Muscle layer of colon (tissue), 2 donors: Measurements from ENCODE around the gene USP24.

Experiments used
- H3K27ac ChIP-seq: one replicate; pipeline ENCODE4 v1.7.0; 2013; ENCODE audit warnings: low read depth, mild to moderate bottlenecking, low read length, moderate library complexity
- H3K27me3 ChIP-seq, 2 donors: one replicate each; pipeline ENCODE4 v1.7.0; 2013; ENCODE audit warnings: low read length in 2 of 2, mild to moderate bottlenecking in 2 of 2; ENCODE audit not compliant: insufficient read depth in 2 of 2, control insufficient read depth in 1 of 2
- H3K36me3 ChIP-seq: one replicate; pipeline ENCODE4 v1.7.0; 2013; ENCODE audit warnings: mild to moderate bottlenecking, low read length; ENCODE audit not compliant: insufficient read depth
- H3K4me1 ChIP-seq: one replicate; pipeline ENCODE4 v1.7.0; 2013; ENCODE audit warnings: mild to moderate bottlenecking, low read length; ENCODE audit not compliant: insufficient read depth
- H3K4me3 ChIP-seq, 2 donors: one replicate each; pipeline ENCODE4 v1.7.0; 2013; ENCODE audit warnings: low read length in 2 of 2, low read depth in 1 of 2, mild to moderate bottlenecking in 1 of 2, moderate library complexity in 1 of 2
- H3K9ac ChIP-seq: one replicate; pipeline ENCODE4 v1.7.0; 2013; ENCODE audit warnings: low read length
- H3K9me3 ChIP-seq: one replicate; pipeline ENCODE4 v1.7.0; 2013; ENCODE audit warnings: mild to moderate bottlenecking, low read length
- donor health status: abdominal sarcoma.
- donor health status: Adenocarcinoma of cecum.

USP24 gene

GRCh38 chr1:55018395-55018794 is 196.8 kb downstream of the USP24 start:
- no peaks in the 10 kb centered on the region for H3K36me3 ChIP-seq
- no peak overlapping the region for H3K9ac ChIP-seq
- H3K27me3 ChIP-seq: peaks cover 0 to 3% of the 10 kb centered on the region in 2 donors
- no peaks in the 10 kb centered on the region for H3K9me3 ChIP-seq
- H3K4me3 ChIP-seq: no peak overlapping the region
- no peaks in the 10 kb centered on the region for H3K4me1 ChIP-seq
- H3K27ac ChIP-seq: no peak overlapping the region
